ENCODE measurements around the gene BRCA1.

Gene BRCA1

GRCh38 chr17:43024407-43025289 lies 100.5 kb downstream of the BRCA1 start, which contains the start of gene RND2:
TSS of gene RND2 (plus strand) at chr17:43025231. CDS start at chr17:43025348, 117 bp downstream.
- DNase-seq (ENCODE audit: low read depth): peak; percentile 43

GRCh38 chr17:43021741-43022512 lies 103.2 kb downstream of the BRCA1 start, which contains the start of gene VAT1:
TSS of gene VAT1 (minus strand) at chr17:43022385. CDS start at chr17:43022322, 63 bp downstream.
- peak; percentile 47 for DNase-seq (ENCODE audit: low read depth)

- no peak for DNase-seq (ENCODE audit: low read depth)
Measured at GRCh38 chr17:43020789-43021740, 104.1 kb downstream of the BRCA1 start.

- DNase-seq (ENCODE audit: low read depth): no peak
Measured at GRCh38 chr17:43020030-43020621, 105.0 kb downstream of the BRCA1 start.

GRCh38 chr17:43019418-43019817 lies 105.7 kb downstream of the BRCA1 start:
- DNase-seq (ENCODE audit: low read depth): no peak

- no peak for DNase-seq (ENCODE audit: low read depth)
Measured at GRCh38 chr17:43018932-43019331, 106.2 kb downstream of the BRCA1 start.

- DNase-seq (ENCODE audit: low read depth): no peak
Measured at GRCh38 chr17:43018008-43018853, 106.9 kb downstream of the BRCA1 start.

- DNase-seq (ENCODE audit: low read depth): no peak
Measured at GRCh38 chr17:43016216-43016615, 108.9 kb downstream of the BRCA1 start.

- DNase-seq (ENCODE audit: low read depth): no peak
Measured at GRCh38 chr17:43015579-43015978, 109.6 kb downstream of the BRCA1 start.

- DNase-seq (ENCODE audit: low read depth): no peak
Measured at GRCh38 chr17:43014649-43015542, 110.3 kb downstream of the BRCA1 start.

- no peak for DNase-seq (ENCODE audit: low read depth)
Measured at GRCh38 chr17:43014020-43014648, 111.0 kb downstream of the BRCA1 start.

GRCh38 chr17:43013296-43013695 lies 111.9 kb downstream of the BRCA1 start:
- DNase-seq (ENCODE audit: low read depth): no peak

GRCh38 chr17:43011728-43012472 lies 113.3 kb downstream of the BRCA1 start:
- DNase-seq (ENCODE audit: low read depth): no peak

GRCh38 chr17:43010667-43011308 lies 114.4 kb downstream of the BRCA1 start:
- DNase-seq (ENCODE audit: low read depth): no peak

- peak; percentile 53 for DNase-seq (ENCODE audit: low read depth)
Measured at GRCh38 chr17:43006639-43007551, 118.3 kb downstream of the BRCA1 start, which contains the start of gene IFI35. TSS of gene IFI35 (plus strand) at chr17:43006784. CDS start at chr17:43006948, 164 bp downstream.

GRCh38 chr17:43003542-43004172 lies 121.5 kb downstream of the BRCA1 start:
- DNase-seq (ENCODE audit: low read depth): no peak
